Caco-2 (cell line): Measurements from ENCODE around the gene STK17A. TPM values are rescaled to one million over a fixed set of nuclear protein-coding genes. Genes with fewer than 3 reads are reported as not detected.

Experiments used
- BruUV-seq: library from RNA; stranded (reverse); fragments of 400-500 nt; replicated peaks from 2 replicates; lab custom pipeline; 2021; lab: Mats Ljungman, UMichigan
- CTCF ChIA-PET: fragments of 300-600 bp; sonication (Branson Sonifier 250); formaldehyde crosslinking; loops from one replicate; lab custom pipeline; 2022; ENCODE audit warnings: antibody characterized with exemption; lab: Charles Lee
- POLR2A ChIA-PET: fragments of 300-600 bp; sonication (Branson Sonifier 250); formaldehyde crosslinking; loops from one replicate; lab custom pipeline; 2022; ENCODE audit warnings: antibody characterized with exemption; lab: Charles Lee
- DNase-seq, 2 experiments: peaks; one replicate each; pipeline versions ENCODE4 v3.0.0 to v3.0.0-alpha.2; 2020 to 2022
- H3K27me3 ChIP-seq: replicated peaks from 2 replicates; pipeline ENCODE4 v1.6.0; 2011; ENCODE audit warnings: low read length; ENCODE audit not compliant: control insufficient read depth, insufficient read depth
- H3K36me3 ChIP-seq: 2 replicates; pipeline ENCODE4 v1.5.1; 2011; ENCODE audit warnings: low read length; ENCODE audit not compliant: control insufficient read depth, insufficient read depth
- H3K4me1 ChIP-seq: fragments of 250-450 bp; sonication (Bioruptor Pico); 2 replicates; pipeline ENCODE4 v1.5.1; 2020; ENCODE audit warnings: mild to moderate bottlenecking
- H3K4me3 ChIP-seq: 2 replicates; pipeline ENCODE4 v1.5.1; 2011; ENCODE audit warnings: low read depth, mild to moderate bottlenecking, control low read depth, low read length
- H3K9me3 ChIP-seq: fragments of 250-450 bp; sonication (Bioruptor Pico); 2 replicates; pipeline ENCODE4 v1.5.1; 2020; ENCODE audit warnings: mild to moderate bottlenecking, moderate library complexity
- H3K27ac Mint-ChIP-seq: one replicate; pipeline ENCODE4 v1.8.0; 2022; ENCODE audit warnings: mixed read lengths; ENCODE audit not compliant: unreplicated experiment
- H3K27me3 Mint-ChIP-seq: one replicate; pipeline ENCODE4 v1.8.0; 2022; ENCODE audit warnings: mixed read lengths; ENCODE audit not compliant: insufficient read depth, unreplicated experiment
- H3K36me3 Mint-ChIP-seq: one replicate; pipeline ENCODE4 v1.8.0; 2022; ENCODE audit warnings: mild to moderate bottlenecking, mixed read lengths; ENCODE audit not compliant: insufficient read depth, unreplicated experiment
- H3K4me1 Mint-ChIP-seq: one replicate; pipeline ENCODE4 v1.8.0; 2022; ENCODE audit warnings: low read depth, mixed read lengths; ENCODE audit not compliant: unreplicated experiment
- H3K4me3 Mint-ChIP-seq: one replicate; pipeline ENCODE4 v1.8.0; 2022; ENCODE audit warnings: mild to moderate bottlenecking, moderate library complexity, mixed read lengths; ENCODE audit not compliant: unreplicated experiment
- H3K9me3 Mint-ChIP-seq: one replicate; pipeline ENCODE4 v1.8.0; 2022; ENCODE audit warnings: mixed read lengths; ENCODE audit not compliant: unreplicated experiment
- CTCF ChIP-seq, 2 experiments: fragments of 200-600 bp in 1 of 2; IDR thresholded peaks; 1 replicate in 1 of 2; 2 replicates in 1 of 2; pipeline versions ENCODE4 v1.5.1 to v1.8.0; 2011 to 2022; ENCODE audit warnings: antibody characterized with exemption in 1 of 2, control low read depth in 1 of 2, inconsistent platforms in 1 of 2, low read depth in 1 of 2, low read length in 1 of 2, mild to moderate bottlenecking in 1 of 2, moderate library complexity in 1 of 2; ENCODE audit not compliant: insufficient read depth in 1 of 2, severe bottlenecking in 1 of 2, unreplicated experiment in 1 of 2
- intact Hi-C: fragments of 100-400 bp; cut with micrococcal nuclease; formaldehyde crosslinking; loops from one replicate; pipeline ENCODE4 v1.10.0; 2022; ENCODE audit not compliant: unreplicated experiment
- total RNA-seq: library from RNA; stranded (reverse); gene quantifications from 2 replicates; pipeline ENCODE4 v1.2.3, GENCODE V29; 2022

Gene STK17A
- total RNA-seq, 1 experiment from 2014 or later = 19.6 TPM

- Histone ChIP-seq H3K4me3 (no peak overlapping the region), H3K4me1 (peaks cover 10% of the 10 kb centered on the region), H3K9me3 (no peaks in the 10 kb centered on the region), H3K27me3 (no peaks in the 10 kb centered on the region), H3K36me3 (no peaks in the 10 kb centered on the region)
- ChIA-PET CTCF (no interaction called here), POLR2A (no interaction called here)
- Mint-ChIP-seq H3K9me3 (peaks cover 16% of the 10 kb centered on the region), H3K36me3 (no peaks in the 10 kb centered on the region), H3K4me3 (no peak overlapping the region), H3K4me1 (peaks cover 9% of the 10 kb centered on the region), H3K27me3 (no peaks in the 10 kb centered on the region), H3K27ac (peak overlapping the region; percentile 15)
- TF ChIP-seq CTCF (IDR thresholded peaks at IDR 0.05; ENCODE audit: insufficient read depth in 1 of 2, low read depth in 1 of 2, low read length in 1 of 2, severe bottlenecking in 1 of 2, unreplicated experiment in 1 of 2) = no peak
- BruUV-seq = no TSS peak
- intact Hi-C loops = no loop called here
- DNase-seq = no peak
Measured at GRCh38 chr7:43542716-43543115, 40.2 kb upstream of the STK17A start.

- Mint-ChIP-seq H3K27ac (no peak overlapping the region), H3K27me3 (no peaks in the 10 kb centered on the region), H3K4me3 (no peak overlapping the region), H3K4me1 (no peaks in the 10 kb centered on the region), H3K9me3 (peaks cover 16% of the 10 kb centered on the region), H3K36me3 (no peaks in the 10 kb centered on the region)
- ChIA-PET CTCF (no interaction called here), POLR2A (no interaction called here)
- intact Hi-C loops = no loop called here
- no peak overlapping the region for H3K4me3 ChIP-seq
- H3K27me3 ChIP-seq = no peaks in the 10 kb centered on the region
- no peak for DNase-seq
- no peaks in the 10 kb centered on the region for H3K9me3 ChIP-seq
- TF ChIP-seq CTCF (IDR thresholded peaks at IDR 0.05; ENCODE audit: insufficient read depth in 1 of 2, low read depth in 1 of 2, low read length in 1 of 2, severe bottlenecking in 1 of 2, unreplicated experiment in 1 of 2) = no peak
- H3K4me1 ChIP-seq = no peaks in the 10 kb centered on the region
- H3K36me3 ChIP-seq = no peaks in the 10 kb centered on the region
- no TSS peak for BruUV-seq
Measured at GRCh38 chr7:43546231-43546630, 36.7 kb upstream of the STK17A start.

- no peak for TF ChIP-seq CTCF (IDR thresholded peaks at IDR 0.05; ENCODE audit: insufficient read depth in 1 of 2, low read depth in 1 of 2, low read length in 1 of 2, severe bottlenecking in 1 of 2, unreplicated experiment in 1 of 2)
- H3K4me3 ChIP-seq = no peak overlapping the region
- no peak overlapping the region for H3K4me3 Mint-ChIP-seq
- H3K36me3 ChIP-seq = no peaks in the 10 kb centered on the region
- H3K9me3 Mint-ChIP-seq = peaks cover 16% of the 10 kb centered on the region
- H3K4me1 Mint-ChIP-seq = peaks cover 14% of the 10 kb centered on the region
- H3K27me3 ChIP-seq = no peaks in the 10 kb centered on the region
- no TSS peak for BruUV-seq
- H3K9me3 ChIP-seq = no peaks in the 10 kb centered on the region
- no peaks in the 10 kb centered on the region for H3K27me3 Mint-ChIP-seq
- no peak overlapping the region for H3K27ac Mint-ChIP-seq
- ChIA-PET POLR2A (no interaction called here), CTCF (no interaction called here)
- DNase-seq = no peak
- peaks cover 9% of the 10 kb centered on the region; the same call in 1 of the 2 replicates for H3K4me1 ChIP-seq
- intact Hi-C loops = no loop called here
- peaks cover 4% of the 10 kb centered on the region for H3K36me3 Mint-ChIP-seq
Measured at GRCh38 chr7:43550427-43550826, 32.5 kb upstream of the STK17A start.
